Esophagus muscularis mucosa (tissue), 4 donors: ENCODE measurements around the gene TOLLIP.
"Not testable (repeated sequence)": the region's sequence is repeated elsewhere in the genome, so short reads cannot be mapped to it uniquely, and the experiment has no call there.

Experiments used
- CTCF ChIP-seq, 3 experiments: fragments of 200-600 bp in 2 of 3; fragments of 450-650 bp in 1 of 3; sonication (generic) in 2 of 3; IDR thresholded peaks; one replicate each; pipeline ENCODE4 v1.5.1; 2017 to 2019; ENCODE audit warnings: antibody characterized with exemption in 3 of 3, mild to moderate bottlenecking in 2 of 3, moderate library complexity in 1 of 3
- EP300 ChIP-seq: sonication (generic); formaldehyde crosslinking; IDR thresholded peaks from one replicate; pipeline ENCODE4 v1.6.1; 2017; ENCODE audit warnings: antibody characterized with exemption
- POLR2A ChIP-seq: fragments of 450-650 bp; IDR thresholded peaks from one replicate; pipeline ENCODE4 v1.6.1; 2017; ENCODE audit warnings: antibody characterized with exemption, moderate library complexity, mild to moderate bottlenecking, low read depth
- POLR2AphosphoS5 ChIP-seq, 2 donors: sonication (generic); formaldehyde crosslinking; IDR thresholded peaks; one replicate each; pipeline ENCODE4 v1.6.1; 2017; ENCODE audit warnings: antibody characterized with exemption in 2 of 2

GRCh38 chr11:1266976-1267375 lies 42.5 kb downstream of the TOLLIP start:
- not testable (repeated sequence) for TF ChIP-seq CTCF (IDR thresholded peaks at IDR 0.05); EP300; POLR2AphosphoS5 (IDR thresholded peaks at IDR 0.05); POLR2A
